ENCODE results near the gene XIRP2.

Gene XIRP2

DNA sequence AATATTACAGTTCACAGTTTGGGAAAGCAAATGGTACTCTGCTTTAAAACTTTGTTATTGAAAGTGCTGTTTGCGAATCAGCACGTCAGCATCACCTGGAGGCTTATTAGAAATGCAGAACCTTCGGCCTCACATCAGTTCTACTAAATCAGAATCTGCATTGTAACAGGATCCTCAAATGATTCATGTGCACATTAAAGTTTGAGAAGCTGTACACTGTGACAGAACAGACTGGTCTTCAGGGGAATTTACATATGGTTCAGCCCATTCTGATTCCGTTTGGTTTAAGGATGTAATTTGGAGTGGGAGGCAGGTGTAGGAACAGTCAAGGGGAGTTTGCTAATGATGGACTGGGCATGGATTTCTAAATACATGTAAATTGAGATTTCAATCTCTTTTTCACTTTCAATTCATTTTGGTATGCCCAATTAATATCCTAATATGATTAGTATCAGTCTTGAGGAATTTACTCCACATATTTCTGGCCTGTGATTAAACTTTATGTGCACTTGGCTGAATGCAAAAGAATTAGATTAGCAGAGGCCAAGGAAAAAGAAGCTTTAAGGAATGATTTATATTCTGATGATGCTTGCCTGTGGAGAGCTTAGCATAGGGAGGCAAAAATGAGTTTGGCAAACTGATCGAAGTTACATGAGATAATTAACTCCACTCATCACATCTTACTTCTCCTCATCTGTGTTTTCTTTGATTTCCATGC lies 248.8 kb downstream of the XIRP2 start:
- Histone ChIP-seq H3K9ac (ENCODE audit: insufficient read length) (no peak overlapping the region), H3K4me3 (no peak overlapping the region), H3K36me3 (ENCODE audit: insufficient read depth, low read length) (no peaks in the 10 kb centered on the region), H3K27ac (no peak overlapping the region), H3K9me3 (ENCODE audit: low read depth, low read length) (no peaks in the 10 kb centered on the region)
- no peak for DNase-seq (ENCODE audit: low read depth, low spot score)
- TF ChIP-seq EZH2 (IDR thresholded peaks at IDR 0.05) (no peak), FOXP2 (optimal IDR thresholded peaks at IDR 0.05; ENCODE audit: control extremely low read depth, extremely low read length, insufficient read depth) (no peak), POLR2AphosphoS5 (IDR thresholded peaks at IDR 0.05; ENCODE audit: borderline replicate concordance, low read depth, low read length) (no peak)

DNA sequence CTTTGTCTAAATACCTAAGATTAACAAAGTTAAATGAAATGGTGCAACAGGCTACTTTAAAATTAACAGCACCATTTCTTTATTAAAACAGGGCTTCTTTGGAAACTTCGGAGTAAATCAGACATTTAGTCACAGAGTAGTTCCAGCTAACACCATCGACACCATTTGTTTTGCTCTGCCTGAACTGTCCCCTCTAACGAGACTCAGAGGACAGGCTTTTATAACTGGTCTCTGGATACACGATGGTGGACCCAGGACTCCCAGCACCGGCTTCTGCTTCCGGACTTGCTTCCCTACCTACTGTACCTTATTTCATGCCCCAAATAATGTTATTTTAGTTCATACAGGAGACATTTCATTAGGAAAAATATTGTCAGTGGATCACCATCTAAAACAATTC lies 252.1 kb downstream of the XIRP2 start:
- no peak for TF ChIP-seq EZH2 (IDR thresholded peaks at IDR 0.05)
- H3K4me3 ChIP-seq: no peak overlapping the region
- DNase-seq (ENCODE audit: low read depth, low spot score): no peak
- H3K9ac ChIP-seq (ENCODE audit: insufficient read length): no peak overlapping the region
- no peak overlapping the region for H3K27ac ChIP-seq
- no peaks in the 10 kb centered on the region for H3K9me3 ChIP-seq (ENCODE audit: low read depth, low read length)
- no peaks in the 10 kb centered on the region for H3K36me3 ChIP-seq (ENCODE audit: insufficient read depth, low read length)

DNA sequence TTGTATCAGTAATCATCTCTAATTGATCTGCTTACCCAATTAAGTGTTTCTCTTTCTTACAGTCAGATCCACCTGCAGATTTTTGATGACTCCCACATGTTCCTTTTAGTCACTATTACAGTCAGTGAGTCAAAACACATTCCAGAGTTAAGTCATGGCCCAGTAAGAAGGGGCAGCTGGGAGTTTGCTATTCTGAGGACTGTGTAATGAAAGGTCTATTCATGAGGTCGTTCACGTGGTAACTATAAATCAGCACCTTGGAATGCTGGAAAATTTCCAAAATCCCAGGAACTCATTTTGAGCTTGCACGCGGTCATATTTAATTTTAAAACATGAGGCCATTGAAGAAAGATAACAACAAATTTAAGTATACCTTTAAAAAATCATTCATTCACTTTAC lies 252.5 kb downstream of the XIRP2 start:
- DNase-seq (ENCODE audit: low read depth, low spot score): no peak
- Histone ChIP-seq H3K36me3 (ENCODE audit: insufficient read depth, low read length) (no peaks in the 10 kb centered on the region), H3K4me3 (no peak overlapping the region), H3K9me3 (ENCODE audit: low read depth, low read length) (no peaks in the 10 kb centered on the region), H3K9ac (ENCODE audit: insufficient read length) (no peak overlapping the region), H3K27ac (no peak overlapping the region)
- no peak for TF ChIP-seq FOXP2 (optimal IDR thresholded peaks at IDR 0.05; ENCODE audit: control extremely low read depth, extremely low read length, insufficient read depth)

DNA sequence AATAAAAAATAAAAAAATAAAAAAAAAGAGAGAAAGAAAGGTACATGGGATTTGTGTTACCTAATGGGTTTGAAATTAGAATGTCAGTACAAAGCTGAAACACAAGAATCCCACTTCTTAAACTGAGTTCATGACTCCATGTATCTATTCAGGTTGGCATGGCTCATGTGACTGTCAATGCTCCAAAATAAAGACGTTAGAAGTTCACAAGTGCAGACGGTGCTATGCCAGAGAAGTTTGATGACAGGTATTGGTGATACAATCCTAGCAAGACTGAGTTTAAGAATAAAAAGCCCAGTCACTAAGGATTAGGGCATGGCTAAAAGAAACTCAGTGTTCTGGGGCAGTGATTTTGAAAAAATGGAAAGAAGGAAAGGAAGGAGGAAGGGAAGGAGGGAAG lies 254.3 kb downstream of the XIRP2 start:
- no peak overlapping the region for H3K4me3 ChIP-seq
- no peaks in the 10 kb centered on the region for H3K9me3 ChIP-seq (ENCODE audit: low read depth, low read length)
- H3K36me3 ChIP-seq (ENCODE audit: insufficient read depth, low read length): no peaks in the 10 kb centered on the region
- DNase-seq (ENCODE audit: low read depth, low spot score): no peak
- no peak overlapping the region for H3K9ac ChIP-seq (ENCODE audit: insufficient read length)
- TF ChIP-seq POLR2AphosphoS5 (IDR thresholded peaks at IDR 0.05; ENCODE audit: borderline replicate concordance, low read depth, low read length) (no peak), FOXP2 (optimal IDR thresholded peaks at IDR 0.05; ENCODE audit: control extremely low read depth, extremely low read length, insufficient read depth) (no peak), EZH2 (IDR thresholded peaks at IDR 0.05) (no peak)
- no peak overlapping the region for H3K27ac ChIP-seq

DNA sequence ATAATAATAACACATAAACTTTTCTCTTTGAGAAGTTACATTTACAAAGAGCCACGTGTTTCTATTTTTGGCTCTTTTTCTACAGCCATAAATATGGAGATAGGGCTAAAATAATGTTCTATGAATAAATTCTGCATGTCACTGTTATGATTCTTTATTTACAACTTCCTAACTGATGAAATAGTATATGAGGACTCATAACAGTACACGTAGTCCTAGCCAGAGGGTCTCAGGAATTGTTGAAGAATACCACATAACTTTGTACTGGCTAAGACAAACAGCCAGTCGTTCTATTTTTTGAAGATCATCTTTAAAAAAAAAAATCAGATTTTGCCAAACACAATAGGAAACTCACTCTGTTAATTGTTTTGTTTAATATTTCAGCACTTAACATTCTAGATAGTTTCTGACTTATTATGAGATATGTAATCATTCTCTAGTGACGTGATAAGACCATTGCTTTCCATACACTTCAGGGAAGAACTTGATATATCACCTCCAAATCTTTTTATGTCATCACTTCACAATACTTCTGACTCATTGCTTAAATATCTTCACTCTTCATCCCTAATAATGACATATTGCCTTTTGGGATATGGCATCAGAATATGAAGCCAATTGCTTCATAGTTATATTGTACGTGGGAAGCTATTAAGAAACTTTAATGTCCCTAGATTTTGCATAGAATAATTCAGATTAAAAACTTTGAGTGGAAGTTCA lies 256.1 kb downstream of the XIRP2 start:
- Histone ChIP-seq H3K4me3 (no peak overlapping the region), H3K9me3 (ENCODE audit: low read depth, low read length) (no peaks in the 10 kb centered on the region), H3K36me3 (ENCODE audit: insufficient read depth, low read length) (no peaks in the 10 kb centered on the region), H3K9ac (ENCODE audit: insufficient read length) (no peak overlapping the region), H3K27ac (peak overlapping the region; percentile 30; the same call in 1 of the 2 replicates)
- TF ChIP-seq POLR2AphosphoS5 (IDR thresholded peaks at IDR 0.05; ENCODE audit: borderline replicate concordance, low read depth, low read length): no peak
- TF ChIP-seq FOXP2 (optimal IDR thresholded peaks at IDR 0.05; ENCODE audit: control extremely low read depth, extremely low read length, insufficient read depth): no peak
- TF ChIP-seq EZH2 (IDR thresholded peaks at IDR 0.05): no peak
- DNase-seq (ENCODE audit: low read depth, low spot score): no peak

DNA sequence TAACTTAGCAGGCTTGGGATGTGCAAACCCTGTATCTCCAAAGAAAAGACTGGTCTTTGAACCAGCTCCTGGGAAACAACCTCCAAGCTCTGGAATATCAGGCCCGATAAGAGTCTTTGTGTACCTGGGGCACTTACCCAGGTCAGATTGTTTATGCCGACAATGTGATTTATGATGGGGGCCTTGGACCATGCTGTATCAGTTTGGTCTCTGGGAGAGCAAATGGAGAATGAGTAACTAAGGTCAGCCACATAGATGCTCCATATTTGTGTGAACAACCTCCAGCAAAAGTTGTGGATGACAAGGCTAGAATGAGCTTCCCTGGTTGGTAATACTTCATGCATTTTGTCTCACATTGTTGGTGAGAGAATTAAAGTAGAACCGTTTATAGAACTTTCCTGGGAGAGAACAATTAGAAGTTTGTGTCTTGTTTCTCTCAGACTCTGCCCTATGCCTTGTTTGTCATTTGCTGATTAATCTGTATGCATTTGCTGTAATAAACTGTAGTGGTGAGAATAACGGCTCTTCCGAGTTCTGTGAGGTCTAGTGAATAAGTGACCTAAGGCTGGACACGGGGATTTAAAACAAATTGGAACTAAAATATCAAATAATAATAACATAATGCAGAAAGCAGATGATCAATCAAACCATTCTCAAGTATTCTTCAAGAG lies 259.1 kb downstream of the XIRP2 start:
- no peaks in the 10 kb centered on the region for H3K9me3 ChIP-seq (ENCODE audit: low read depth, low read length)
- no peak overlapping the region for H3K4me3 ChIP-seq
- DNase-seq (ENCODE audit: low read depth, low spot score): no peak
- no peaks in the 10 kb centered on the region for H3K36me3 ChIP-seq (ENCODE audit: insufficient read depth, low read length)
- H3K9ac ChIP-seq (ENCODE audit: insufficient read length): no peak overlapping the region
- no peak for TF ChIP-seq POLR2AphosphoS5 (IDR thresholded peaks at IDR 0.05; ENCODE audit: borderline replicate concordance, low read depth, low read length)
- no peak overlapping the region for H3K27ac ChIP-seq

DNA sequence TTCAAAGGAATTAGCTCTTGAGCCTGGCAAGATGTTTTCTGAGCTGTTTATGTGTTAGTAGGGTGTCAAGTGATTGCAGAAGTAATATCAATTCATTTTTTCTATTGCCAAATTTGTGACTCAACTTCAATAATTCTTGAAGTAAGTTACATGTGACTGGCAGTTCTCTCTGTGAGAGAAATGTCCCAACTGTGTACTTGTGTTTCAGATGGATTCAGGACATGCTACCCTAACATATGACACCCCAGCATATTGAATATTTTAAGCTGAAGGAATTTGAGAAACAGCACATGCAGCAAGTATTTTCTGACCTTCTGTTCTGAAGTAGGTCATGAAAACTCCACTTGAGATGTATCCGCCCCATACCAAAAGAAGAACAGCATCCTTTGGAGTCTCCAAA lies 263.6 kb downstream of the XIRP2 start:
- no peak overlapping the region for H3K4me3 ChIP-seq
- DNase-seq (ENCODE audit: low read depth, low spot score): no peak
- no peak overlapping the region for H3K9ac ChIP-seq (ENCODE audit: insufficient read length)
- TF ChIP-seq EZH2 (IDR thresholded peaks at IDR 0.05) (no peak), POLR2AphosphoS5 (IDR thresholded peaks at IDR 0.05; ENCODE audit: borderline replicate concordance, low read depth, low read length) (no peak), FOXP2 (optimal IDR thresholded peaks at IDR 0.05; ENCODE audit: control extremely low read depth, extremely low read length, insufficient read depth) (no peak)
- H3K9me3 ChIP-seq (ENCODE audit: low read depth, low read length): no peaks in the 10 kb centered on the region
- no peak overlapping the region for H3K27ac ChIP-seq
- no peaks in the 10 kb centered on the region for H3K36me3 ChIP-seq (ENCODE audit: insufficient read depth, low read length)

DNA sequence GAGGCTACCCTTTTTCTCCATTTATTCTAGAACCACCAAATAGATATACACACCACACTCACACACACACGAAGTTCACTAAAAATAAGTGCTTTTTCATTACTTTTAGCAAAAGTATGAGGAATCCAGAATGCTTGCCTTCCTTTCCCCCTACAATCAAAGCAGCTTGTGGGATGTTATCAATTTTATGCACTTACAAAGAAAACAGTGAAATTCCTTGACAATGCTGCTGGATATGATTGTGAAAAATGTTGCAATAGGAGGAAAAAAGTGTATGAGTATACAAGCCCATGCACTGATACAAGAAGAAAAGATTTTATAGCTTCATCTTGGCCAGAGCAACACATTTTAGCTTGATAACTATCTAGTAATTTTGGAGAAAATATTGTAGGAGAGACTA lies 269.2 kb downstream of the XIRP2 start:
- Histone ChIP-seq H3K9ac (ENCODE audit: insufficient read length) (no peak overlapping the region), H3K4me3 (no peak overlapping the region), H3K27ac (no peak overlapping the region), H3K9me3 (ENCODE audit: low read depth, low read length) (no peaks in the 10 kb centered on the region), H3K36me3 (ENCODE audit: insufficient read depth, low read length) (no peaks in the 10 kb centered on the region)
- no peak for DNase-seq (ENCODE audit: low read depth, low spot score)
- no peak for TF ChIP-seq EZH2 (IDR thresholded peaks at IDR 0.05)
- TF ChIP-seq POLR2AphosphoS5 (IDR thresholded peaks at IDR 0.05; ENCODE audit: borderline replicate concordance, low read depth, low read length): no peak
- TF ChIP-seq FOXP2 (optimal IDR thresholded peaks at IDR 0.05; ENCODE audit: control extremely low read depth, extremely low read length, insufficient read depth): no peak

All from SK-N-MC (cell line).